Measurements from ENCODE around the gene SNX20. TPM values are rescaled to one million over a fixed set of nuclear protein-coding genes. Genes with fewer than 3 reads are reported as not detected.
A peak's percentile ranks its signal among the peaks of the same experiment; 100 is the strongest.

Gene SNX20
- total and polyA plus RNA-seq, 2 donors from 2014 or later = 0.67 to 6.2 TPM

GRCh38 chr16:50674831-50675230 is 6.3 kb downstream of the SNX20 start:
- Histone ChIP-seq H3K27ac (ENCODE audit: low read depth in 2 of 2, low read length in 2 of 2) (no peak overlapping the region), H3K4me1 (ENCODE audit: control insufficient read depth in 2 of 3, insufficient read depth in 2 of 3, low read depth in 1 of 3, low read length in 3 of 3) (no peaks in the 10 kb centered on the region), H3K4me3 (ENCODE audit: low read length in 3 of 3) (no peak overlapping the region), H3K9me3 (ENCODE audit: control insufficient read depth in 2 of 3, insufficient read depth in 1 of 3, low read length in 3 of 3) (peaks cover 0 to 17% (median 8%) of the 10 kb centered on the region in 3 donors), H3K36me3 (ENCODE audit: control insufficient read depth in 2 of 3, insufficient read depth in 3 of 3, low read length in 3 of 3) (no peaks in the 10 kb centered on the region), H3K9ac (ENCODE audit: low read length in 3 of 3) (no peak overlapping the region), H3K27me3 (ENCODE audit: control insufficient read depth, insufficient read depth, low read length) (no peaks in the 10 kb centered on the region)
- TF ChIP-seq CTCF (IDR thresholded peaks at IDR 0.05; ENCODE audit: borderline replicate concordance, extremely low read depth, insufficient read depth) = no peak
- FAIRE-seq (no peak), DNase-seq (no peak)
- intact Hi-C loops (cut with DNase I) = no loop called here

- H3K27ac ChIP-seq (ENCODE audit: low read depth in 2 of 2, low read length in 2 of 2) = no peak overlapping the region
- H3K36me3 ChIP-seq (ENCODE audit: control insufficient read depth in 2 of 3, insufficient read depth in 3 of 3, low read length in 3 of 3) = no peaks in the 10 kb centered on the region
- peaks cover 0 to under 1% (median 0%) of the 10 kb centered on the region in 3 donors for H3K4me1 ChIP-seq (ENCODE audit: control insufficient read depth in 2 of 3, insufficient read depth in 2 of 3, low read depth in 1 of 3, low read length in 3 of 3)
- DNase-seq (no peak), FAIRE-seq (no peak)
- H3K4me3 ChIP-seq (ENCODE audit: low read length in 3 of 3) = no peak overlapping the region
- H3K27me3 ChIP-seq (ENCODE audit: control insufficient read depth, insufficient read depth, low read length) = no peaks in the 10 kb centered on the region
- no peak for TF ChIP-seq CTCF (IDR thresholded peaks at IDR 0.05; ENCODE audit: borderline replicate concordance, extremely low read depth, insufficient read depth)
- peaks cover 0 to 17% (median 8%) of the 10 kb centered on the region in 3 donors for H3K9me3 ChIP-seq (ENCODE audit: control insufficient read depth in 2 of 3, insufficient read depth in 1 of 3, low read length in 3 of 3)
- intact Hi-C loops (cut with DNase I) = no loop called here
- H3K9ac ChIP-seq (ENCODE audit: low read length in 3 of 3) = no peak overlapping the region
These were observed 7.4 kb downstream of the SNX20 start for GRCh38 chr16:50673496-50674275.

DNA sequence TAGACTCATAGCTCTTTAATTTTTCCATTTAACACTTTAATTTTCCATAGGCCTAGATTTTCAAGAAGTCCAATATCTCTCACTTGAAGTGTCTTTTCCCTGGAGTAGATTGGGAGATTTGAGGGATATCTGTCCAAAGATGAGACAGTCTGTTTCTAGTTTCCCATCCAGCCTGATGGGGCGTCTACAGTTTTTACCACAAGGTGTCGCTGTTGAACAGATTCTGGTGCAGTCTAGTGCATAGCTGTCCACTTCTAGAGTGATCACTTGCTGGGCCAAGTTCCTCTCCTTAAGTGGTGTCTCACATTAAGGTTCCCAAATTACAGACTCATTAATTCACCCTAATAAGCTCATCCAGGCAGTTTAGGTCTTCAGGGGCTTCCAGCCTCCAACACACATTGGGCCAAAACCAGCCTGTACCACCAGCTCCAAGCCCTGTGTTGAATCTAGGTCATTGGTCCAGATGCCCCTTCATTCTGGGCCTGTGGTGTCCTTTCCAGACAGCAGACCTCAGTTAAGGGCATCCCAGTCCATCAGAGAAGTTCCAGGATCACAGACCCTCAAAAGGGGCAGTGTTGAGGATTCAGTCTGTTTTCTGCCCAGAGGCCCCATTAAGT is 9.4 kb downstream of the SNX20 start:
- Histone ChIP-seq H3K27me3 (ENCODE audit: control insufficient read depth, insufficient read depth, low read length) (no peaks in the 10 kb centered on the region), H3K4me3 (ENCODE audit: low read length in 3 of 3) (no peak overlapping the region), H3K36me3 (ENCODE audit: control insufficient read depth in 2 of 3, insufficient read depth in 3 of 3, low read length in 3 of 3) (no peaks in the 10 kb centered on the region), H3K9me3 (ENCODE audit: control insufficient read depth in 2 of 3, insufficient read depth in 1 of 3, low read length in 3 of 3) (peaks cover 0 to 17% (median 8%) of the 10 kb centered on the region in 3 donors), H3K27ac (ENCODE audit: low read depth in 2 of 2, low read length in 2 of 2) (no peak overlapping the region), H3K9ac (ENCODE audit: low read length in 3 of 3) (no peak overlapping the region), H3K4me1 (ENCODE audit: control insufficient read depth in 2 of 3, insufficient read depth in 2 of 3, low read depth in 1 of 3, low read length in 3 of 3) (peaks cover 0 to 4% (median 0%) of the 10 kb centered on the region in 3 donors)
- intact Hi-C loops (cut with DNase I) = no loop called here
- TF ChIP-seq CTCF (IDR thresholded peaks at IDR 0.05; ENCODE audit: borderline replicate concordance, extremely low read depth, insufficient read depth) = no peak
- FAIRE-seq (no peak), DNase-seq (peak in 1 of 5 donors; percentile 8)
